ENCODE results near the gene ARF1.

ARF1 gene

GRCh38 chr1:228081578-228082213 lies 812 bp upstream of the ARF1 start:
- Histone ChIP-seq H3K36me3 (replicated peaks) (peaks cover 33% of the 10 kb centered on the region), H3K4me3 (peak overlapping the region; percentile 95), H3K27me3 (ENCODE audit: low read depth) (no peaks in the 10 kb centered on the region), H3K4me1 (peaks cover 23% of the 10 kb centered on the region), H3K9me3 (no peaks in the 10 kb centered on the region)
- in situ Hi-C loops (cut with MboI; ENCODE audit: low sequenced_read_pairs), result no loop called here
- peak; percentile 26 to 71 for DNase-seq (ENCODE audit: low spot score in 2 of 2)

DNA sequence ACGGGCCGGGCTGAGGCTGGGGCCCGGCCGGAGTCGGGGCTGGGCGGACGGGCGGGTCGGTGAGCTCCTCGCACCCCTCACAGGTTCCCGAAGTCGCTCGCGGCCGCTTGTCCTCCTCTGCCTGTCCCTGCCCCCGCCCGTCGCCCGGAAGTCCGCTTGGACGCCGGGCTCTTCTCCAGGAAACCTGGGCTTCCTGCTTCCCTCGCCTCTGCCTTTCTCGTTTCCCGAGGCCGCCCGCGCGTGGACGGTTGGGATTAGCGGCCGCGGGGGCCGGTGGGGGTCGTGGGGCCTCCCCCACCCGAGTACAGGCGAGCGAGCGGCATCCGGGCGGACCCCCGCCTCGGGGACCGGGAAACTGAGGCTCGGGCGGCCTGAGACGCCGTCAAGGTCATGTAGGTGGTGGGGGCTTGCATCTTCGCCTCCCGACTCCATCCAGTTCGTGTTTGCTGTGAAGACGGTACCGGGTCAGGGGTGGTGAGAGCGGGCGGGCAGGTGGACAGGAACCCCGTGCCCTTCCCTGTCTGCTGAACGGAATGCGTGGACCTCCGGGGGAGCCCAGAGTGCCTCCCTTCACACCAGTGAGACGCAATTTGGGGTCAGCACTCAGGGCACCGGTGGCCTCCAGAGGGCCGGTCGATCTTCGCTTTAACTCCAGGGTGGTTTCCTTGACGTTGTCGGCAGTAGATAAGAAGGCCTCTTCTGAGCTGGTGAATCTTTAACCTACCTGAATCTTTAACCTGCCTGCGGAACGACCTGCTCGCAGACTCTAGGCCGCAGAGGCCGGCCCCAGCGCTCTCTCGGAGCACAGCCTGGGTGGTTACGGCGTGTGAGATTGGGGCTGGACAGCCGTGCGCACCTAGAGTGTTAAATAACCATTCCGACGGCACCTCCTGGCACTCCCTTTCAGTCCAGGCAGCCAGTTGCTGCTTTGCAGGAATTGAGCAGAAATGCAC lies 686 bp downstream of the ARF1 start:
- Histone ChIP-seq H3K4me1 (peaks cover 23% of the 10 kb centered on the region), H3K36me3 (replicated peaks) (peaks cover 42% of the 10 kb centered on the region), H3K4me3 (peak overlapping the region; percentile 95), H3K27me3 (ENCODE audit: low read depth) (no peaks in the 10 kb centered on the region), H3K9me3 (no peaks in the 10 kb centered on the region)
- in situ Hi-C loops (cut with MboI; ENCODE audit: low sequenced_read_pairs), result no loop called here
- peak in 1 of 2 experiments; percentile 28 for DNase-seq (ENCODE audit: low spot score in 2 of 2)

GRCh38 chr1:228083871-228084278 lies 1.4 kb downstream of the ARF1 start:
- H3K4me3 ChIP-seq, result peak overlapping the region; percentile 95
- peaks cover 23% of the 10 kb centered on the region for H3K4me1 ChIP-seq
- in situ Hi-C loops (cut with MboI; ENCODE audit: low sequenced_read_pairs), result no loop called here
- peaks cover 49% of the 10 kb centered on the region for H3K36me3 ChIP-seq (replicated peaks)
- H3K27me3 ChIP-seq (ENCODE audit: low read depth), result no peaks in the 10 kb centered on the region
- DNase-seq (ENCODE audit: low spot score in 2 of 2), result peak in 1 of 2 experiments; percentile 36
- H3K9me3 ChIP-seq, result no peaks in the 10 kb centered on the region

DNA sequence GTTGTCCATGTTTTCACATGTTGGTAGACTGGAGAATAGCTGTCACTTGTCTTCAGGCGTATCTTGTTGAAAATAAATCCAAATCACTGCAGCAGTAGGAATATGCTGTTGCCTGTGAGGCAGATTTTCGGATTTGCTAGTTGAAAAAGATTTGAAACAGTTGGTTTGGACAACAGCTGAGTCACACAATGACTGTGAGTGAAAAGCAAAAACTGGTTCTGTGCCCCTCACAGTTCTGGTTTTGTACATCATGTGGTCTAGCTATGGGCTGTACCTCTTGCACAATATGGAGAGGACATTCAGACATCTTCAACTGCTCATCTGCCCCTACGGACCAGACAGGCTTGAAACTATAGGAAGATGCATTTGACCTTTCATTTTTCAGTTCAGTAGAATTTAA lies 1.8 kb downstream of the ARF1 start:
- in situ Hi-C loops (cut with MboI; ENCODE audit: low sequenced_read_pairs), result no loop called here
- Histone ChIP-seq H3K4me3 (peak overlapping the region; percentile 95), H3K9me3 (no peaks in the 10 kb centered on the region), H3K4me1 (peaks cover 23% of the 10 kb centered on the region), H3K27me3 (ENCODE audit: low read depth) (no peaks in the 10 kb centered on the region), H3K36me3 (replicated peaks) (peaks cover 54% of the 10 kb centered on the region)
- DNase-seq (ENCODE audit: low spot score in 2 of 2), result no peak

GRCh38 chr1:228084797-228085196 lies 2.3 kb downstream of the ARF1 start:
- peaks cover 23% of the 10 kb centered on the region for H3K4me1 ChIP-seq
- DNase-seq (ENCODE audit: low spot score in 2 of 2), result no peak
- H3K4me3 ChIP-seq, result peak overlapping the region; percentile 95
- in situ Hi-C loops (cut with MboI; ENCODE audit: low sequenced_read_pairs), result no loop called here
- H3K27me3 ChIP-seq (ENCODE audit: low read depth), result no peaks in the 10 kb centered on the region
- no peaks in the 10 kb centered on the region for H3K9me3 ChIP-seq
- H3K36me3 ChIP-seq (replicated peaks), result peaks cover 55% of the 10 kb centered on the region

DNA sequence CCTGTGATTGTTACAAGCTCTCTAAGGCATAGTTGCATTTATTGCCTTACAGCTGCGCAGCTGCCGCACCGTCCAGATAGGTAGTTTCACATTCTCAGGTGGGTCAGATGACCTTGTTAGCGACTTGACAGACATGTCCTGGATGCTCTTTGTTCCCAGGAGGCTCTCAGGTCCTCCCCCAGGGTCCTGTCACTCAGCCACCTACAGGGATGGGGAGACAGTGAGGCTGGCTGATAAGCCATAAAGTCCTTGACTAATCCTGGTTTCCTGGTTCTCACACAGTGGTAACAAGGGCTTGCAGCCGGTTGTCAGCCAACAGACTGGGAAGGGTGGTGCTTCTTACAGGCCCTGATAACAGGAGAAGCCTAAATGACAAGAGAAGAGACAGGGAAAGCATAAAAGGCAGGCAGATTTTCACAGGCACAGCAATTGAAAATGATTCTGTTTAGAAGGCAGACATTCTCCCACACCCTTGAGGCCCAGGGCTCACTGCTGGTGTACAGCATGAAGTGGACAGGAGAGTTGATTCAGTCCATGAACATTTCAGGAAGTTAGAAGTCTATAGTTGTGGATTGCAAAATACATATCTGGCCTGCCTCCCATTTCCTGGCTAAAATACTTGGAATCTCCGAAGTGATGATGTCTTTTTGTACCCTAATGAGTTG lies 2.9 kb downstream of the ARF1 start:
- Histone ChIP-seq H3K4me1 (peaks cover 23% of the 10 kb centered on the region), H3K4me3 (peak overlapping the region; percentile 1; the same call in 1 of the 2 replicates), H3K27me3 (ENCODE audit: low read depth) (no peaks in the 10 kb centered on the region), H3K9me3 (no peaks in the 10 kb centered on the region), H3K36me3 (replicated peaks) (peaks cover 62% of the 10 kb centered on the region)
- DNase-seq (ENCODE audit: low spot score in 2 of 2), result no peak
- in situ Hi-C loops (cut with MboI; ENCODE audit: low sequenced_read_pairs), result no loop called here

DNA sequence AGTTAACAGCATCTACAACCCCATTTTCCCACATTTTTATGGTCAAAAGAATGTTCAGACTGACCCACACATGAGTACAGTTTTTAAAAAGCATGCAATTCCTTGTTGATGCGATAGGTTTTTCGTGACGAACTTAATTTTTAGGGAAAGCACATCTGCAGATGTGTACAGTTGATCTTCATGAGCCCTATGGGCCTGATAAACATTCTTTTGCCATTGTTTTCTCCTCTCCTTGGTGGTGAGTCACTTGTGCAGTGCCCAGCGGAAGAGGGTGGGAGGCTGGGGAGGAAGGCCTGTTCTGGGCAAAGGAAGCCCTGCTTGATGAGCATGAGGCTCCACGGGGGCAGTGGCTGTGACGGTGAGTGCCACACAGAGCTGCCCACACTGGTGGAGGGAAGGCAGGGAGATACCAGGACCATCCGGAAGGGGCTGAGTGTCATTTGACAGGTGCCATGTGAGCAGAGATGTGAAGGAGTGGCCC lies 5.3 kb downstream of the ARF1 start:
- H3K4me3 ChIP-seq, result no peak overlapping the region
- in situ Hi-C loops (cut with MboI; ENCODE audit: low sequenced_read_pairs), result no loop called here
- H3K4me1 ChIP-seq, result peaks cover 17% of the 10 kb centered on the region
- H3K9me3 ChIP-seq, result no peaks in the 10 kb centered on the region; the same call in 1 of the 2 replicates
- H3K36me3 ChIP-seq (replicated peaks), result peaks cover 83% of the 10 kb centered on the region
- no peaks in the 10 kb centered on the region for H3K27me3 ChIP-seq (ENCODE audit: low read depth)
- no peak for DNase-seq (ENCODE audit: low spot score in 2 of 2)

DNA sequence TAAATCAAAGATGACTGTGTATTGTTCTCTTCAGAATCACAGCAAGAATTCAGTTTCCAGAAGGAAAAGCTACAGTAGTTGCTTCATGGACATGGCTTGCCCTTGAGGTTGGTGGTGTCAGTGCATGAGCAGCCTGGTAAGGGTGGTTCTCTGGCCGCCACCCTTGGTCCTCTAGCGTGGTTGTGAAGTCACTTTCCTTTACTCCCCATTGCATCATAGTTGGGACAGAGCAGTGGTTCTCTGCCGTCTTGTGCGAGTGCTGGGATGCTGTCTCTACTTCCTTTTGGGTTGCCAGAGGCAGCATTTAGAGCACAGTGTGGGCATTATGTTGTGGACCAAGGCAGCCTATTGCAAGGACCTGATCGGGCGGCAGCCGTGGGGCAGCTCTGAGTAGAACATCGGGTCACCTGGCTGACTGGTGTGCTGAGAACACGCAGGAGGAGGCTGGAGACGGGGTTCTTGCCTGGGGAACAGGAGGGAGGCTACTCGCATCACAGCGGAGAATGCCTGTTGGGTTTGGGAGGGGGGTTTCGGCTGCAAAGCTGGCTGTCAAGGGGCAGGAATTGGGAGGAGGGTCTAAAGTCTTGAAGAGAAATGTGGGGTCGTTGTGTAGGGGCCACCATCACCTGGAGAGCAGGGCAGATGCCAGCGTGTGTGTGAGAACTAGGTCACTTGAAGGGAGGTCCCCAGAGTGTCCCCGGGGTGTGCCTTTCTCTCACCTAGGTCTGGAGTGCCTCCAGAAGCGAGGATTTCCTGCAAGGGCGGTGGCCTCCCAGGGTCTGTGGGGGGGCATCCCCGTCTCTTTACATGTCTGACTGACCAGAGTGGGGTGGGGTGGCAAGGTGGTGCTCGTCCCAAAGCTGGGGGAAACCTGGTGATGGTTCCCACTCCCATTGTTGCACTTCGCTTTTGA lies 6.3 kb downstream of the ARF1 start:
- in situ Hi-C loops (cut with MboI; ENCODE audit: low sequenced_read_pairs), result no loop called here
- no peak for DNase-seq (ENCODE audit: low spot score in 2 of 2)
- Histone ChIP-seq H3K9me3 (no peaks in the 10 kb centered on the region; the same call in 1 of the 2 replicates), H3K4me3 (no peak overlapping the region), H3K36me3 (replicated peaks) (peaks cover 76% of the 10 kb centered on the region), H3K4me1 (peaks cover 17% of the 10 kb centered on the region), H3K27me3 (ENCODE audit: low read depth) (no peaks in the 10 kb centered on the region)

GRCh38 chr1:228089519-228090380 lies 7.2 kb downstream of the ARF1 start:
- no peak for DNase-seq (ENCODE audit: low spot score in 2 of 2)
- in situ Hi-C loops (cut with MboI; ENCODE audit: low sequenced_read_pairs), result no loop called here
- peaks cover 13% of the 10 kb centered on the region for H3K4me1 ChIP-seq
- no peaks in the 10 kb centered on the region for H3K27me3 ChIP-seq (ENCODE audit: low read depth)
- peaks cover 66% of the 10 kb centered on the region for H3K36me3 ChIP-seq (replicated peaks)
- H3K9me3 ChIP-seq, result peaks cover 6% of the 10 kb centered on the region; the same call in 1 of the 2 replicates
- no peak overlapping the region for H3K4me3 ChIP-seq

GRCh38 chr1:228090613-228091081 lies 8.1 kb downstream of the ARF1 start:
- H3K36me3 ChIP-seq (replicated peaks), result peaks cover 61% of the 10 kb centered on the region
- peaks cover 6% of the 10 kb centered on the region; the same call in 1 of the 2 replicates for H3K9me3 ChIP-seq
- peak in 1 of 2 experiments; percentile 5 for DNase-seq (ENCODE audit: low spot score in 2 of 2)
- peaks cover 4% of the 10 kb centered on the region for H3K4me1 ChIP-seq
- no peaks in the 10 kb centered on the region for H3K27me3 ChIP-seq (ENCODE audit: low read depth)
- in situ Hi-C loops (cut with MboI; ENCODE audit: low sequenced_read_pairs), result no loop called here
- H3K4me3 ChIP-seq, result no peak overlapping the region

GRCh38 chr1:228091084-228091483 lies 8.6 kb downstream of the ARF1 start:
- peaks cover 61% of the 10 kb centered on the region for H3K36me3 ChIP-seq (replicated peaks)
- H3K9me3 ChIP-seq, result peaks cover 6% of the 10 kb centered on the region; the same call in 1 of the 2 replicates
- DNase-seq (ENCODE audit: low spot score in 2 of 2), result no peak
- no peaks in the 10 kb centered on the region; the same call in 1 of the 2 replicates for H3K4me1 ChIP-seq
- no peaks in the 10 kb centered on the region for H3K27me3 ChIP-seq (ENCODE audit: low read depth)
- no peak overlapping the region for H3K4me3 ChIP-seq
- in situ Hi-C loops (cut with MboI; ENCODE audit: low sequenced_read_pairs), result no loop called here
